ENCODE data around the gene DEFB113.
"Not testable (repeated sequence)": the region's sequence is repeated elsewhere in the genome, so short reads cannot be mapped to it uniquely, and the experiment has no call there.

DEFB113 gene

DNA sequence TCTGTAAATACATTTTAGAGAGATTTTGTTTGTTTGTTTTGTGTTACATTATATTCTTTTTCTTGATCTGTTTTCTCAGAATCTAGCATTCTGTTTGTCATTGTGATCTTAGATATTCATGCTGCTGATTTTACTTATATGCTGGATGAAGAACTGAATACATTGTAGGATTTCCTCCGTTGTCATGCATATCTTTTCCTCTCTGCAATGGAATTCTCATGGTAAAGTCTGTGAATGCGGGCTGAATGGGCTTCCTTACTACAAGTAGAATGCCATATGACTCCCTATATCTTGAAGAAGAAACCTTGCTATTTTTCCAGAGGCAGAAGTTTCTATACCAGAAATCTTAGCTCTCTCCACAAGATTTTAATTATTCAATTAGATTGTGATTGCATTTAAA is 3.1 kb downstream of the DEFB113 start:
- Histone ChIP-seq H3K27me3 (ENCODE audit: control insufficient read depth, insufficient read depth, low read length) (no peaks in the 10 kb centered on the region), H3K4me1 (ENCODE audit: control insufficient read depth, insufficient read depth, low read length) (peaks cover 7% of the 10 kb centered on the region), H3K9me3 (ENCODE audit: control insufficient read depth, insufficient read depth, low read length) (no peaks in the 10 kb centered on the region), H3K9ac (ENCODE audit: low read depth, low read length) (no peak overlapping the region), H3K4me3 (ENCODE audit: low read depth, low read length) (no peak overlapping the region), H3K36me3 (ENCODE audit: control insufficient read depth, insufficient read depth, low read length) (no peaks in the 10 kb centered on the region)

- Histone ChIP-seq H3K36me3 (ENCODE audit: control insufficient read depth, insufficient read depth, low read length) (no peaks in the 10 kb centered on the region), H3K4me3 (ENCODE audit: low read depth, low read length) (no peak within 1 kb of the TSS), H3K9me3 (ENCODE audit: control insufficient read depth, insufficient read depth, low read length) (no peaks in the 10 kb centered on the region), H3K27me3 (ENCODE audit: control insufficient read depth, insufficient read depth, low read length) (no peaks in the 10 kb centered on the region), H3K4me1 (ENCODE audit: control insufficient read depth, insufficient read depth, low read length) (peaks cover 7% of the 10 kb centered on the region), H3K9ac (ENCODE audit: low read depth, low read length) (no peak within 1 kb of the TSS)
Observed at GRCh38 chr6:49964064-49964463, 5.4 kb downstream of the DEFB113 start, which contains the start of gene DEFB114. TSS of gene DEFB114 (minus strand) at chr6:49964164. CDS start at chr6:49964105, 59 bp downstream.

- no peak overlapping the region for H3K9ac ChIP-seq (ENCODE audit: low read depth, low read length)
Observed at GRCh38 chr6:49958180-49958579, 11.2 kb downstream of the DEFB113 start.

DNA sequence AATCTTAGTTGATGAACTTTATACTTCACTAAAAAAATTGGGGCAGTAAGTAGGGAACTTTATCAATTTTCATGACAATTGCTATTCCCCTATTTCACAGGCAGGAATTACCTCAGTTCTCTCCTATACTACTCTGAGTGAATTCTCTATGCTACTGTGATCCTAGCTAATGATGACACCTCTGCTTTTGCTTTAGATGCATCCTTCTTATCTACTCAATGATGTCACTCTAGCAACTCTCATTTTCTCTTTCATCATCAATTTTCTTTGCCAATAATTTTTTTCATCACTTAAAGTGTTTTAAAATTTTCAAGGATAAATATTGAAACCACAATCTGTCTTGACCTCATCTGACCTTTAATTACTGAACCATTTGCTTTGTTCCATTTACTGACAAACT is 13.6 kb downstream of the DEFB113 start:
- H3K4me1 ChIP-seq (ENCODE audit: control insufficient read depth, insufficient read depth, low read length) = no peaks in the 10 kb centered on the region
- no peak overlapping the region for H3K9ac ChIP-seq (ENCODE audit: low read depth, low read length)
- H3K4me3 ChIP-seq (ENCODE audit: low read depth, low read length) = no peak overlapping the region
- H3K9me3 ChIP-seq (ENCODE audit: control insufficient read depth, insufficient read depth, low read length) = no peaks in the 10 kb centered on the region
- H3K36me3 ChIP-seq (ENCODE audit: control insufficient read depth, insufficient read depth, low read length) = no peaks in the 10 kb centered on the region
- H3K27me3 ChIP-seq (ENCODE audit: control insufficient read depth, insufficient read depth, low read length) = no peaks in the 10 kb centered on the region

More at GRCh38 chr6:49958180-49958579, 11.2 kb downstream of the DEFB113 start:
- no peak overlapping the region for H3K4me3 ChIP-seq (ENCODE audit: low read depth, low read length)
- no peaks in the 10 kb centered on the region for H3K4me1 ChIP-seq (ENCODE audit: control insufficient read depth, insufficient read depth, low read length)
- no peaks in the 10 kb centered on the region for H3K9me3 ChIP-seq (ENCODE audit: control insufficient read depth, insufficient read depth, low read length)
- H3K27me3 ChIP-seq (ENCODE audit: control insufficient read depth, insufficient read depth, low read length) = no peaks in the 10 kb centered on the region
- H3K36me3 ChIP-seq (ENCODE audit: control insufficient read depth, insufficient read depth, low read length) = no peaks in the 10 kb centered on the region

DNA sequence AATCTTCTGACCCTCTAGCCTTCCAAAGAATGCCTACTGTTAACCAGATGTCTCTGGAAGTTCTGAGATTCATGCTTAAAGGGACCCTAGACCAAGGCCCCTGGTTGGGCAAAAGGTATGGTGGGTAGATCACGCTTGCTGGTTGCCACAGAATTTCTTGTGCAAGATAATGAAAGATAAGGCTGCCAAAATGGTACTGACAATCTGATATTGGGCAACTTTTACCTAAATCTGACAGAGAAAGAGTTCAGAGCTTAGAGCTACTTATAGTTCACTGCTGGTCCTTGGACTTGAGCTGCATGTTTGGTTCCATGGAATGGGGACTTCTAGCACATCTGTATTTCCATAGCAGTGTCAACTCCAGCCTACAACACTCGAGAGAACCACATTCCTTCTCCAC is 17.5 kb downstream of the DEFB113 start:
- no peaks in the 10 kb centered on the region for H3K9me3 ChIP-seq (ENCODE audit: control insufficient read depth, insufficient read depth, low read length)
- H3K9ac ChIP-seq (ENCODE audit: low read depth, low read length) = no peak overlapping the region
- no peaks in the 10 kb centered on the region for H3K27me3 ChIP-seq (ENCODE audit: control insufficient read depth, insufficient read depth, low read length)
- H3K4me1 ChIP-seq (ENCODE audit: control insufficient read depth, insufficient read depth, low read length) = no peaks in the 10 kb centered on the region
- no peak overlapping the region for H3K4me3 ChIP-seq (ENCODE audit: low read depth, low read length)
- H3K36me3 ChIP-seq (ENCODE audit: control insufficient read depth, insufficient read depth, low read length) = no peaks in the 10 kb centered on the region

- Histone ChIP-seq H3K4me1 (ENCODE audit: control insufficient read depth, insufficient read depth, low read length) (no peaks in the 10 kb centered on the region), H3K27me3 (ENCODE audit: control insufficient read depth, insufficient read depth, low read length) (no peaks in the 10 kb centered on the region), H3K36me3 (ENCODE audit: control insufficient read depth, insufficient read depth, low read length) (no peaks in the 10 kb centered on the region), H3K4me3 (ENCODE audit: low read depth, low read length) (no peak overlapping the region), H3K9ac (ENCODE audit: low read depth, low read length) (no peak overlapping the region), H3K9me3 (ENCODE audit: control insufficient read depth, insufficient read depth, low read length) (no peaks in the 10 kb centered on the region)
Observed at GRCh38 chr6:49950415-49950751, 19.0 kb downstream of the DEFB113 start.

DNA sequence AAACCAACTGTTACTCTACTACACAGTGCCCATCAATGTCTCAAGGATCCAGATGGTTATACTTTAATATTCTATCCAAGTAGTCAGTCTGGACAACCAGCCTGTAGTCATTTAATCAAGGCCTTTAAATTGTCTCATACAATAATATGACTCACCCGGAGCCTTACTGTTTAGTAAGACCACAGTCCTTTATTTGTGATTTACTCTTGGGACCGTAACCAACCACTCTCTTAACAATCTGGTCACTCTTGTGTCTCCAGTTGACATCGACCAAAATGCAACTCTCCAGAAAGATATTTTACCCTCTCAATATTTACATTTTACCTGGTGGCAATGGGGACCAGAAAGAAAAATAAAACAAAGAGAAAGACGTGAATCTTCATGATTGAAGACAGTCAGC is 20.4 kb downstream of the DEFB113 start:
- Histone ChIP-seq H3K36me3 (ENCODE audit: control insufficient read depth, insufficient read depth, low read length) (no peaks in the 10 kb centered on the region), H3K9me3 (ENCODE audit: control insufficient read depth, insufficient read depth, low read length) (no peaks in the 10 kb centered on the region), H3K4me1 (ENCODE audit: control insufficient read depth, insufficient read depth, low read length) (no peaks in the 10 kb centered on the region), H3K4me3 (ENCODE audit: low read depth, low read length) (no peak overlapping the region), H3K9ac (ENCODE audit: low read depth, low read length) (no peak overlapping the region), H3K27me3 (ENCODE audit: control insufficient read depth, insufficient read depth, low read length) (no peaks in the 10 kb centered on the region)

DNA sequence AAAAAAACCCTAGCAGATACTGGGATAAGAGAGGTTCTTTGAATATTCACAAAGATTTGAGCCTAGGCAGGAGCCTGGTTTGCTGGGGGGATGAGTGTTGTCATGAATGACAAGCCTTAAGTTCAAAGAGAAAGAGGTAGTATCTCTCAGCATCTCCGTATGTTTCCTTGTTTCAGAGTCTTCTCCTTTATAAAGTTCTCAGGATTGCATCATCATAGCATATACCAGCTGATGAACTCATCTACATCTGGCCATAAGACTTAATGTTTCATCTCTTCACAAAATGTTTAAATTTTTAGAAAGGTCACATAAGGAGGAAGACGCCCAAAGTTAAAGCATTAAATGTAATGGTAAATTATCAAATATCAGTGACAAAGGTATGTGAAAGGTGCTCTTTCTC is 22.6 kb downstream of the DEFB113 start:
- H3K36me3 ChIP-seq (ENCODE audit: control insufficient read depth, insufficient read depth, low read length) = no peaks in the 10 kb centered on the region
- no peaks in the 10 kb centered on the region for H3K4me1 ChIP-seq (ENCODE audit: control insufficient read depth, insufficient read depth, low read length)
- H3K9ac ChIP-seq (ENCODE audit: low read depth, low read length) = no peak overlapping the region
- H3K9me3 ChIP-seq (ENCODE audit: control insufficient read depth, insufficient read depth, low read length) = no peaks in the 10 kb centered on the region
- no peaks in the 10 kb centered on the region for H3K27me3 ChIP-seq (ENCODE audit: control insufficient read depth, insufficient read depth, low read length)
- H3K4me3 ChIP-seq (ENCODE audit: low read depth, low read length) = no peak overlapping the region

- H3K9me3 ChIP-seq (ENCODE audit: control insufficient read depth, insufficient read depth, low read length); H3K27me3 ChIP-seq (ENCODE audit: control insufficient read depth, insufficient read depth, low read length); H3K4me1 ChIP-seq (ENCODE audit: control insufficient read depth, insufficient read depth, low read length); H3K9ac ChIP-seq (ENCODE audit: low read depth, low read length); H3K36me3 ChIP-seq (ENCODE audit: control insufficient read depth, insufficient read depth, low read length); H3K4me3 ChIP-seq (ENCODE audit: low read depth, low read length): not testable (repeated sequence)
Observed at GRCh38 chr6:49944068-49944467, 25.4 kb downstream of the DEFB113 start.

- no peaks in the 10 kb centered on the region for H3K36me3 ChIP-seq (ENCODE audit: control insufficient read depth, insufficient read depth, low read length)
- no peaks in the 10 kb centered on the region for H3K4me1 ChIP-seq (ENCODE audit: control insufficient read depth, insufficient read depth, low read length)
- H3K9me3 ChIP-seq (ENCODE audit: control insufficient read depth, insufficient read depth, low read length) = no peaks in the 10 kb centered on the region
- H3K9ac ChIP-seq (ENCODE audit: low read depth, low read length) = no peak overlapping the region
- H3K4me3 ChIP-seq (ENCODE audit: low read depth, low read length) = no peak overlapping the region
- no peaks in the 10 kb centered on the region for H3K27me3 ChIP-seq (ENCODE audit: control insufficient read depth, insufficient read depth, low read length)
Observed at GRCh38 chr6:49939993-49940498, 29.4 kb downstream of the DEFB113 start.

DNA sequence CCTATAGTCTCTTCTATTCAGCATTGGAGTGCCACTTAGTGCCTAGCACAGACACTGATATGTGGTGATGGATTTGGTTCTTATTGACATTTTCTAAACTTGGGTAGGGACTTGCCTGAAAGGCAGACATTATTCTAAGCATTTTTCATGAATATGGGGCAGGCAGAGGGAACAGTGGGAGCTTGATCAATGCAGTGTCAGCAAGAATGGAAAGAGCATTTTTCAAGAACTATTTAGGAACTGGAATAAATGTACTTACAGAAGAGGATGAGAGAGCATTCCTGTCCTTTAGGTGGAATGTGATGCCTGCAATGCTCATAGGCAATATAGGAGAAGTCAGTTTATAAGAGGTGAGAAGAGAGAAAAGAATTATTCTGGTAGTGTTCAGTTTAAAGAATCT is 31.6 kb downstream of the DEFB113 start:
- no peak overlapping the region for H3K4me3 ChIP-seq (ENCODE audit: low read depth, low read length)
- H3K27me3 ChIP-seq (ENCODE audit: control insufficient read depth, insufficient read depth, low read length) = no peaks in the 10 kb centered on the region

DNA sequence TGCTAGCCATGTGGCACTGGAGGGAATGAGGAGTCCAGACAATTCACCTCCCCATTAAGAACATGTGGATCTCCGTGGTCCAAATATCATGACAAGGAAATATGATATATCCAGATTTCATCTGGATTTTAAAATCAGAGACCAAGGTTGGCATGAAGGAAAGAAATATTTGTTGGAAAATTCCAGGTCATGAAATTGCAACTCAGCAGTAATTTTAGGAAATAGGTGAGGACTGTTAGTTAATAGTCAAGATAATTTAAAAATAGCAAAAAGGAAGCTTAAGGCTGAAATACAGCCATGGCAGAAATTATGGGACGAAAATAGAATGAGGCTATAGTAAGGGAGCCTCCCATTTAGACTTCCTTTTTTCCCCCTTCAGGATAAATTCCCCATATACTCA is 32.4 kb downstream of the DEFB113 start:
- H3K27me3 ChIP-seq (ENCODE audit: control insufficient read depth, insufficient read depth, low read length) = no peaks in the 10 kb centered on the region
- no peak overlapping the region for H3K4me3 ChIP-seq (ENCODE audit: low read depth, low read length)
- no peaks in the 10 kb centered on the region for H3K36me3 ChIP-seq (ENCODE audit: control insufficient read depth, insufficient read depth, low read length)
- H3K9me3 ChIP-seq (ENCODE audit: control insufficient read depth, insufficient read depth, low read length) = no peaks in the 10 kb centered on the region
- H3K9ac ChIP-seq (ENCODE audit: low read depth, low read length) = no peak overlapping the region
- no peaks in the 10 kb centered on the region for H3K4me1 ChIP-seq (ENCODE audit: control insufficient read depth, insufficient read depth, low read length)

More for the DNA sequence above, 31.6 kb downstream of the DEFB113 start:
- H3K9ac ChIP-seq (ENCODE audit: low read depth, low read length) = no peak overlapping the region
- no peaks in the 10 kb centered on the region for H3K36me3 ChIP-seq (ENCODE audit: control insufficient read depth, insufficient read depth, low read length)
- H3K4me1 ChIP-seq (ENCODE audit: control insufficient read depth, insufficient read depth, low read length) = no peaks in the 10 kb centered on the region
- no peaks in the 10 kb centered on the region for H3K9me3 ChIP-seq (ENCODE audit: control insufficient read depth, insufficient read depth, low read length)

GRCh38 chr6:49935387-49935786 is 34.0 kb downstream of the DEFB113 start:
- H3K27me3 ChIP-seq (ENCODE audit: control insufficient read depth, insufficient read depth, low read length) = no peaks in the 10 kb centered on the region
- H3K9me3 ChIP-seq (ENCODE audit: control insufficient read depth, insufficient read depth, low read length) = no peaks in the 10 kb centered on the region
- no peaks in the 10 kb centered on the region for H3K36me3 ChIP-seq (ENCODE audit: control insufficient read depth, insufficient read depth, low read length)
- H3K9ac ChIP-seq (ENCODE audit: low read depth, low read length) = no peak overlapping the region
- H3K4me1 ChIP-seq (ENCODE audit: control insufficient read depth, insufficient read depth, low read length) = no peaks in the 10 kb centered on the region
- H3K4me3 ChIP-seq (ENCODE audit: low read depth, low read length) = no peak overlapping the region

Measured in iPS-15b (cell line).